A673 (cell line): ENCODE results near the gene KCTD2.

ENCODE experiments used
- EZH2 ChIP-seq: fragments of 200-600 bp; sonication (generic); IDR thresholded peaks from 2 replicates; pipeline ENCODE4 v1.6.1; 2017; ENCODE audit warnings: borderline replicate concordance, low read depth, mild to moderate bottlenecking, mixed read lengths, antibody characterized with exemption, low read length; ENCODE audit not compliant: poor library complexity, severe bottlenecking
- TF ChIP-seq, protein P1 (sequence below): fragments of 300-800, 200-600 bp; sonication (generic); conservative IDR thresholded peaks from 2 replicates; pipeline ENCODE4 v1.5.1; 2017; ENCODE audit warnings: low read depth, mild to moderate bottlenecking, antibody characterized with exemption, low read length, moderate library complexity, mixed read lengths

DNA sequence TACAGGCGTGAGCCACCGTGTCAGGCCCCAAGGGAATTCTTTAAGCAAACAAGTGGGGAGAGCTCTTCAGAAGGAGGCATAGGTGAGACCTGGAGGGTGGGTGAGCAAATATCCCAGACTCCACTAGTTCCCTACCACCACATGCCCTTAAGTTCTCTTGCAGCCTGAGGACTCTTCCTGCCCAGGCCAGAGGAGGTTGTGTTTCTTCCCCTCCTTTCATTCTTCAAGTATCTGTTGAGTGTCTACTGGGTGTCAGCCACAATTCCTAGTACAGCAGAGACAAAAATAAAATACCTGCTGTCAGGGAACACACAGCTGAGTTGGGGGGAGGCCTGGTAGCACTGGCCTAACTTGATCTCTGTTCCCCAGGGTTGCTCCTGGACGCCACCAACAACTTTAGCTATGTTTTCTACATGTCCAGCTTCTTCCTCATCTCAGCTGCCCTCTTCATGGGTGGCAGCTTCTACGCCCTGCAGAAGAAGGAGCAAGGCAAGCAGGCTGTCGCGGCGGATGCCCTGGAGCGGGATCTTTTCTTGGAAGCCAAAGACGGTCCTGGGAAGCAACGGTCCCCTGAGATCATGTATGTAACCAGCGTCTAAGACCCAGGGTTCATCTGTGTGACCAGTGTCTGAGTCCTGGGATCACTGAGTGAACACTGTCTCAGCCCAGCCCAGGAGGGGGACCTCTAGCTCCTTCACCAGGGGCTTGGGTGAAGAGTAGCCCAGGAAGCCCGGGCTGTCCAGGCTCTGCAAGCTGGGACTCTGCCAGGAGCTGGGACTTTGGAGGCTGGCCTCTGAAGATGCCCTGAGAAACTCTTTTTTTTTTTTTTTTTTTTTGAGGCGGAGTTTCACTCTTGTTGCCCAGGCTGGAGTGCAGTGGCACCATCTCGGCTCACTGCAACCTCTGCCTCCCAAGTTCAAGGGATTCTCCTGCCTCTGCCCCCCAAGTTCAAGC, 56.9 kb downstream of the KCTD2 start:
- TF ChIP-seq, protein P1, sequence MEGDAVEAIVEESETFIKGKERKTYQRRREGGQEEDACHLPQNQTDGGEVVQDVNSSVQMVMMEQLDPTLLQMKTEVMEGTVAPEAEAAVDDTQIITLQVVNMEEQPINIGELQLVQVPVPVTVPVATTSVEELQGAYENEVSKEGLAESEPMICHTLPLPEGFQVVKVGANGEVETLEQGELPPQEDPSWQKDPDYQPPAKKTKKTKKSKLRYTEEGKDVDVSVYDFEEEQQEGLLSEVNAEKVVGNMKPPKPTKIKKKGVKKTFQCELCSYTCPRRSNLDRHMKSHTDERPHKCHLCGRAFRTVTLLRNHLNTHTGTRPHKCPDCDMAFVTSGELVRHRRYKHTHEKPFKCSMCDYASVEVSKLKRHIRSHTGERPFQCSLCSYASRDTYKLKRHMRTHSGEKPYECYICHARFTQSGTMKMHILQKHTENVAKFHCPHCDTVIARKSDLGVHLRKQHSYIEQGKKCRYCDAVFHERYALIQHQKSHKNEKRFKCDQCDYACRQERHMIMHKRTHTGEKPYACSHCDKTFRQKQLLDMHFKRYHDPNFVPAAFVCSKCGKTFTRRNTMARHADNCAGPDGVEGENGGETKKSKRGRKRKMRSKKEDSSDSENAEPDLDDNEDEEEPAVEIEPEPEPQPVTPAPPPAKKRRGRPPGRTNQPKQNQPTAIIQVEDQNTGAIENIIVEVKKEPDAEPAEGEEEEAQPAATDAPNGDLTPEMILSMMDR: no peak
- TF ChIP-seq EZH2: no peak
